Peyer's patch (tissue), 4 donors: ENCODE data around the gene HNRNPH2. TPM values are rescaled to one million over a fixed set of nuclear protein-coding genes. Genes with fewer than 3 reads are reported as not detected.

Source experiments
- DNase-seq, 3 donors: peaks; one replicate each; pipeline ENCODE4 v3.0.0-alpha.2; 2017 to 2019
- H3K27ac ChIP-seq, 4 donors: fragments of 200-600 bp; sonication (generic); one replicate each; pipeline ENCODE4 v1.5.1; 2016 to 2019
- H3K27me3 ChIP-seq, 2 donors: fragments of 200-600 bp; sonication (generic); one replicate each; pipeline ENCODE4 v1.5.1; 2019
- H3K36me3 ChIP-seq, 3 donors: fragments of 200-600 bp; sonication (generic); one replicate each; pipeline ENCODE4 v1.5.1; 2016 to 2019
- H3K4me1 ChIP-seq, 4 donors: fragments of 200-600 bp; sonication (generic); one replicate each; pipeline ENCODE4 v1.5.1; 2016 to 2019
- H3K4me3 ChIP-seq, 4 donors: fragments of 200-600 bp; sonication (generic); 1 replicate in 3 of 4; 2 replicates in 1 of 4; pipeline ENCODE4 v1.5.1; 2016 to 2019; ENCODE audit warnings: mild to moderate bottlenecking in 1 of 4
- H3K9me3 ChIP-seq, 4 donors: fragments of 200-600 bp; sonication (generic); one replicate each; pipeline ENCODE4 v1.5.1; 2016 to 2019; ENCODE audit warnings: mild to moderate bottlenecking in 1 of 4
- CTCF ChIP-seq, 6 experiments: fragments of 450-650 bp in 4 of 6; fragments of 200-600 bp in 2 of 6; sonication (generic) in 1 of 6; IDR thresholded peaks; one replicate each; pipeline ENCODE4 v1.5.1; 2017 to 2019; ENCODE audit warnings: antibody characterized with exemption in 6 of 6, mild to moderate bottlenecking in 3 of 6, moderate library complexity in 1 of 6
- POLR2A ChIP-seq, 2 donors: fragments of 450-650 bp; IDR thresholded peaks; one replicate each; pipeline ENCODE4 v1.5.1; 2017; ENCODE audit warnings: antibody characterized with exemption in 2 of 2, mild to moderate bottlenecking in 2 of 2, moderate library complexity in 2 of 2
- total RNA-seq, 4 donors: library from RNA; depleted of rRNA; stranded (reverse); fragments of >200 nt; gene quantifications; one replicate each; pipeline ENCODE4 v1.1.0, GENCODE V29; 2016

Gene HNRNPH2
- total RNA-seq, 4 donors from 2014 or later = 29.4 to 64.5 (median 43.1) TPM

- no peaks in the 10 kb centered on the region for H3K27me3 ChIP-seq
- H3K9me3 ChIP-seq = no peaks in the 10 kb centered on the region
- TF ChIP-seq POLR2A (IDR thresholded peaks at IDR 0.05) (peak; percentile 77 to 88), CTCF (IDR thresholded peaks at IDR 0.05) (peak; percentile 37 to 77 (median 62))
- H3K36me3 ChIP-seq = no peaks in the 10 kb centered on the region
- no peaks in the 10 kb centered on the region for H3K4me1 ChIP-seq
- peak; percentile 85 to 95 (median 85) for DNase-seq
- H3K27ac ChIP-seq = peak within 1 kb of the TSS; percentile 63 to 82 (median 73)
- peak within 1 kb of the TSS; percentile 43 to 68 (median 56) for H3K4me3 ChIP-seq
Measured at GRCh38 chrX:101390664-101391525, 17.1 kb upstream of the HNRNPH2 start, which contains the start of gene RPL36A. TSS of gene RPL36A (plus strand) at chrX:101391011. CDS start at chrX:101391044, 33 bp downstream.

- Histone ChIP-seq H3K4me3 (peak overlapping the region; percentile 43 to 68 (median 56)), H3K4me1 (no peaks in the 10 kb centered on the region), H3K27ac (peak overlapping the region in 3 of 4 donors; percentile 73 to 82 (median 73)), H3K27me3 (no peaks in the 10 kb centered on the region), H3K9me3 (no peaks in the 10 kb centered on the region), H3K36me3 (no peaks in the 10 kb centered on the region)
- TF ChIP-seq POLR2A (IDR thresholded peaks at IDR 0.05) (no peak), CTCF (IDR thresholded peaks at IDR 0.05) (no peak)
- DNase-seq = no peak
Measured at GRCh38 chrX:101391831-101392230, 16.2 kb upstream of the HNRNPH2 start.

GRCh38 chrX:101393530-101394305, 14.3 kb upstream of the HNRNPH2 start:
- Histone ChIP-seq H3K4me3 (no peak overlapping the region), H3K27me3 (no peaks in the 10 kb centered on the region), H3K4me1 (no peaks in the 10 kb centered on the region), H3K27ac (no peak overlapping the region), H3K9me3 (no peaks in the 10 kb centered on the region), H3K36me3 (no peaks in the 10 kb centered on the region)
- TF ChIP-seq POLR2A (IDR thresholded peaks at IDR 0.05) (no peak), CTCF (IDR thresholded peaks at IDR 0.05) (no peak)
- no peak for DNase-seq

GRCh38 chrX:101394372-101394771, 13.7 kb upstream of the HNRNPH2 start:
- no peak for TF ChIP-seq POLR2A (IDR thresholded peaks at IDR 0.05)
- no peak for TF ChIP-seq CTCF (IDR thresholded peaks at IDR 0.05)
- no peaks in the 10 kb centered on the region for H3K4me1 ChIP-seq

GRCh38 chrX:101395789-101396188, 12.2 kb upstream of the HNRNPH2 start:
- Histone ChIP-seq H3K27ac (no peak overlapping the region), H3K4me3 (no peak overlapping the region), H3K27me3 (no peaks in the 10 kb centered on the region), H3K36me3 (no peaks in the 10 kb centered on the region), H3K9me3 (no peaks in the 10 kb centered on the region), H3K4me1 (no peaks in the 10 kb centered on the region)
- no peak for DNase-seq
- no peak for TF ChIP-seq CTCF (IDR thresholded peaks at IDR 0.05)
- TF ChIP-seq POLR2A (IDR thresholded peaks at IDR 0.05) = no peak

More at GRCh38 chrX:101394372-101394771, 13.7 kb upstream of the HNRNPH2 start:
- H3K27me3 ChIP-seq = no peaks in the 10 kb centered on the region
- H3K9me3 ChIP-seq = no peaks in the 10 kb centered on the region
- DNase-seq = no peak
- no peaks in the 10 kb centered on the region for H3K36me3 ChIP-seq
- no peak overlapping the region for H3K4me3 ChIP-seq
- H3K27ac ChIP-seq = no peak overlapping the region
